Lower leg skin (tissue), 3 donors: ENCODE measurements around the gene LRRC75A.

Source experiments
- POLR2A ChIP-seq, 2 donors: fragments of 450-650 bp; IDR thresholded peaks; one replicate each; pipeline ENCODE4 v1.6.1; 2016 to 2017; ENCODE audit warnings: antibody characterized with exemption in 2 of 2, mild to moderate bottlenecking in 1 of 2, moderate library complexity in 1 of 2
- TF ChIP-seq, protein P1 (sequence below), 3 donors: fragments of 450-650 bp; IDR thresholded peaks; one replicate each; pipeline ENCODE4 v1.5.1; 2016; ENCODE audit warnings: antibody characterized with exemption in 3 of 3, mild to moderate bottlenecking in 3 of 3, moderate library complexity in 2 of 3

DNA sequence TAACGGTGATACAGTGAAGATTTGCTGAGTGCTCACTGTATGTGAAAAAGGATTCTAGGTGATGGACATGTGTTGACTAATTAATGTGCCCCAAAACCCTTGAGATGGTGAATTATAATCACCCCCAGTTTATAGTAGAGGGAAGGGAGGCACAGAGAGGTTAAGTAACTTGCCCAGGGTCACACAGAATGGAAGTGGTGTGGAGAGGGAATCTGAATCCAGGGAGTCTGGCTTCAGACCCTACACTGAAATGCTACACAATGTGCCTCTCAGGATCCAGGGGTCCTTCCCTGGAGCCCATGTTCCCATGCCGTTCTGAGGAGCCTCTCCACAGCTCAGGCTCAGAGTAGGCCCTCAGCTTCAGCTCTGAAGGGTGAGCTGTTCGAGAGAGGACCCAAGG, 65.0 kb downstream of the LRRC75A start:
- TF ChIP-seq, protein P1, sequence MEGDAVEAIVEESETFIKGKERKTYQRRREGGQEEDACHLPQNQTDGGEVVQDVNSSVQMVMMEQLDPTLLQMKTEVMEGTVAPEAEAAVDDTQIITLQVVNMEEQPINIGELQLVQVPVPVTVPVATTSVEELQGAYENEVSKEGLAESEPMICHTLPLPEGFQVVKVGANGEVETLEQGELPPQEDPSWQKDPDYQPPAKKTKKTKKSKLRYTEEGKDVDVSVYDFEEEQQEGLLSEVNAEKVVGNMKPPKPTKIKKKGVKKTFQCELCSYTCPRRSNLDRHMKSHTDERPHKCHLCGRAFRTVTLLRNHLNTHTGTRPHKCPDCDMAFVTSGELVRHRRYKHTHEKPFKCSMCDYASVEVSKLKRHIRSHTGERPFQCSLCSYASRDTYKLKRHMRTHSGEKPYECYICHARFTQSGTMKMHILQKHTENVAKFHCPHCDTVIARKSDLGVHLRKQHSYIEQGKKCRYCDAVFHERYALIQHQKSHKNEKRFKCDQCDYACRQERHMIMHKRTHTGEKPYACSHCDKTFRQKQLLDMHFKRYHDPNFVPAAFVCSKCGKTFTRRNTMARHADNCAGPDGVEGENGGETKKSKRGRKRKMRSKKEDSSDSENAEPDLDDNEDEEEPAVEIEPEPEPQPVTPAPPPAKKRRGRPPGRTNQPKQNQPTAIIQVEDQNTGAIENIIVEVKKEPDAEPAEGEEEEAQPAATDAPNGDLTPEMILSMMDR (IDR thresholded peaks at IDR 0.05): no peak
- no peak for TF ChIP-seq POLR2A (IDR thresholded peaks at IDR 0.05)
